EH (cell line): Measurements from ENCODE around the gene HEG1.

Source experiments
- DNase-seq: peaks from one replicate; pipeline ENCODE4 v3.0.0-alpha.2; 2015; ENCODE audit warnings: low read depth

The HEG1 gene

GRCh38 chr3:125014570-125015179 is 41.1 kb downstream of the HEG1 start:
- DNase-seq, result no peak

- no peak for DNase-seq
Measured at GRCh38 chr3:125013095-125013494, 42.7 kb downstream of the HEG1 start.

GRCh38 chr3:125011941-125012340 is 43.9 kb downstream of the HEG1 start:
- DNase-seq, result no peak

- DNase-seq, result no peak
Measured at GRCh38 chr3:125010393-125010792, 45.4 kb downstream of the HEG1 start.

GRCh38 chr3:125008766-125009165 is 47.0 kb downstream of the HEG1 start:
- no peak for DNase-seq

GRCh38 chr3:125006291-125006731 is 49.5 kb downstream of the HEG1 start:
- no peak for DNase-seq

GRCh38 chr3:125005676-125006075 is 50.1 kb downstream of the HEG1 start:
- no peak for DNase-seq

GRCh38 chr3:125005222-125005621 is 50.6 kb downstream of the HEG1 start:
- no peak for DNase-seq

GRCh38 chr3:125003859-125004595 is 51.8 kb downstream of the HEG1 start:
- no peak for DNase-seq

GRCh38 chr3:125003369-125003853 is 52.4 kb downstream of the HEG1 start:
- DNase-seq, result peak; percentile 49

- DNase-seq, result no peak
Measured at GRCh38 chr3:125002414-125003368, 53.1 kb downstream of the HEG1 start.

GRCh38 chr3:125001557-125002413 is 54.0 kb downstream of the HEG1 start:
- DNase-seq, result no peak

- DNase-seq, result no peak
Measured at GRCh38 chr3:125000661-125001060, 55.1 kb downstream of the HEG1 start.

- no peak for DNase-seq
Measured at GRCh38 chr3:124999897-125000435, 55.8 kb downstream of the HEG1 start.

GRCh38 chr3:124999317-124999716 is 56.5 kb downstream of the HEG1 start:
- no peak for DNase-seq

- DNase-seq, result no peak
Measured at GRCh38 chr3:124998247-124998630, 57.6 kb downstream of the HEG1 start.

GRCh38 chr3:124997303-124998246 is 58.2 kb downstream of the HEG1 start:
- DNase-seq, result no peak

GRCh38 chr3:124995460-124995994 is 60.3 kb downstream of the HEG1 start:
- peak; percentile 62 for DNase-seq

GRCh38 chr3:124993466-124993865 is 62.3 kb downstream of the HEG1 start:
- peak; percentile 86 for DNase-seq

- DNase-seq, result no peak
Measured at GRCh38 chr3:124992041-124992440, 63.8 kb downstream of the HEG1 start.
